Posterior vena cava (tissue), 2 donors: ENCODE measurements around the gene CCDC200. TPM values are rescaled to one million over a fixed set of nuclear protein-coding genes. Genes with fewer than 3 reads are reported as not detected.
A peak's percentile ranks its signal among the peaks of the same experiment; 100 is the strongest.
"Not testable (repeated sequence)": the region's sequence is repeated elsewhere in the genome, so short reads cannot be mapped to it uniquely, and the experiment has no call there.

ENCODE experiments used
- DNase-seq: peaks from one replicate; pipeline ENCODE4 v3.0.0-alpha.2; 2020; ENCODE audit warnings: low spot score
- intact Hi-C, 2 donors: fragments of 100-400 bp; cut with DNase I; formaldehyde crosslinking; loops; one replicate each; pipeline versions ENCODE4 v1.14.1 to v1.14.2; 2022 to 2023
- total RNA-seq, 2 donors: library from RNA; stranded (reverse); fragmentation: NEBNext Ultra II Directional; extraction: Animal tissue kit (Norgen Biotek cat#: 25700); gene quantifications; one replicate each; pipeline ENCODE4 v1.2.1, GENCODE V29; 2021
- donor health status: DM: yes; HTN: yes; CAD: no.
- donor health status: DM: yes; HTN: yes; CAD: no.

The CCDC200 gene
- total RNA-seq, 2 donors from 2014 or later = not detected

GRCh38 chr17:43217614-43218087, 10.8 kb downstream of the CCDC200 start:
- intact Hi-C loops = no loop called here
- no peak for DNase-seq

- intact Hi-C loops = no loop called here
- DNase-seq = no peak
Observed at GRCh38 chr17:43216762-43217613, 11.4 kb downstream of the CCDC200 start.

- intact Hi-C loops = no loop called here
Observed at GRCh38 chr17:43216369-43216761, 12.1 kb downstream of the CCDC200 start.

DNA sequence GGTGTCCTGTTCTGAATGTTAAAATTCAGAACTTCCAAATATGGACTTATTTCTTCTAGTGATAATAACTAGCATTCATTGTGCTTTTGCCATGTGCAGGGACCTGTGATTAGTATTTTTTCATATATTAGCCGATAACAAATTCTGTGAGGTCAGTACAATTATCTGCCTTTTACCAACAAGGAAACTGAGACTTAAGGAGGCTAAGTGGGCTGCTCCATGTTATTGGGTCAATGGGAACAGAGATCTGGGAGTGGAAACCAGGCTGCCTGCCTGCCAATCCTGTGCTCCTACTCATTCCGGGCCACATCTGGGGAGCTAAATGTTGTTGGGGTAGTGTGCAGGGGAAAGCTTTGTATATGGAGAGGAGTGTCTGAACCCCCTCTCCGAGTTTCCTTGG, 13.1 kb downstream of the CCDC200 start:
- intact Hi-C loops = no loop called here

More at GRCh38 chr17:43216369-43216761, 12.1 kb downstream of the CCDC200 start:
- DNase-seq = no peak

DNA sequence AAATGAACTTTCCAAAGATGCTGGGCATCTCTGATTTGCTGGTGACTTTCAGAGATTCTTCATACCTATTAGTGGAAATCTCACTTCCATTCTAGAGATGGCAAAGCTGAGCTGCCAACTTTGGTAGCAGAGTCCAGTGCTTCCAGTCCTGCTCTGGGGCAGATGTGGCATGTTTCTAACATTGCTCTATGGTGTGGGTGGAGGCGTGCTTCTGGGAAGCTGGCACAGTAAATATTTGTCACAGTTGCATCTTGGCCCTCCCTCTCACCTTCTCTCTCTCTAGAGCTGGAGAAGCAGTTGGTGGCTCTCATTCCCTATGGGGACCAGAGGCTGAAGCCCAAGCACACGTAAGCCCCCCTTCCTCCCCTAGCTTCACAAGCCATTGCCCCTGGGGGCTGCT, 14.9 kb downstream of the CCDC200 start:
- intact Hi-C loops = no loop called here

More for the DNA sequence above, 13.1 kb downstream of the CCDC200 start:
- no peak for DNase-seq

GRCh38 chr17:43212641-43213490, 15.6 kb downstream of the CCDC200 start:
- intact Hi-C loops = no loop called here
- no peak for DNase-seq

More for the DNA sequence above, 14.9 kb downstream of the CCDC200 start:
- no peak for DNase-seq

- DNase-seq = peak; percentile 94
- intact Hi-C loops = no loop called here
Observed at GRCh38 chr17:43211480-43212402, 16.7 kb downstream of the CCDC200 start, which contains the start of gene TMEM106A. TMEM106A (plus strand) TSS chr17:43211875; CDS start chr17:43213042, 1,167 bp downstream.

DNA sequence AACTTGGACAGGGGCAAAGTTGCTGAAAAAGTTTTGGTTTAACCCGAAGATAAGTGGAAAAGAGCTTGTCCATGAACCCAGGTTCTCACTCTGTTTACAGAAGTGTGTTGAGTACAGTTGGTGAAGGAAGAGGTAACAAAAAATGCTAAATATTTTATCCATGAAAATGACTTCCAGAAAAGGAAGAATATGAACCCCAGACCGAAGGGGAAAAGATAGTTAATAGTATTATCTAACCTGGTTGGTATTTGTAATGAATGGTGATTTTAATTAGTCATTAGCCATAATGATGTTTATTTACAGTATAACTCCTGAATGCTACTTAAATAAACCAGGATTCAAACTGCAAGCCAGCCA, 17.3 kb downstream of the CCDC200 start:
- no peak for DNase-seq
- intact Hi-C loops = no loop called here

GRCh38 chr17:43210576-43210975, 17.8 kb downstream of the CCDC200 start:
- intact Hi-C loops = no loop called here
- DNase-seq = no peak

DNA sequence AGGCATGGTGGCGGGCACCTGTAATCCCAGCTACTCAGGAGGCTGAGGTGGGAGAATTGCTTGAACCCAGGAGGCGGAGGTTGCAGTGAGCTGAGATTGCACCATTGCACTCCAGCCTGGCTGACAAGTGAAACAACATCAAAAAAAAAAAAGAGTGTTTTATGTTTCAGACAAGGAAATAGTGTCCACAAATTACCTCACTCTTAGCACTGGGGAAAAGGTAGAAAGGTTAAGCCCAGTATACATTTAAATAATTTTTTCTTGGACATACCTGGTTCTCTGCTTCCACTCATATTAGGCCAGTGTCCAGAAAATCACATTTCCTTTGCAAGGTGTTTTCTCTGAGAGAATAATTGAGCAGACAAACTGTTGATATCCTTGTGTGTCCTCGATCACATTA, 25.4 kb downstream of the CCDC200 start:
- DNase-seq, intact Hi-C loops: not testable (repeated sequence)

GRCh38 chr17:43200127-43200526, 28.3 kb downstream of the CCDC200 start:
- intact Hi-C loops = no loop called here
- DNase-seq = no peak

DNA sequence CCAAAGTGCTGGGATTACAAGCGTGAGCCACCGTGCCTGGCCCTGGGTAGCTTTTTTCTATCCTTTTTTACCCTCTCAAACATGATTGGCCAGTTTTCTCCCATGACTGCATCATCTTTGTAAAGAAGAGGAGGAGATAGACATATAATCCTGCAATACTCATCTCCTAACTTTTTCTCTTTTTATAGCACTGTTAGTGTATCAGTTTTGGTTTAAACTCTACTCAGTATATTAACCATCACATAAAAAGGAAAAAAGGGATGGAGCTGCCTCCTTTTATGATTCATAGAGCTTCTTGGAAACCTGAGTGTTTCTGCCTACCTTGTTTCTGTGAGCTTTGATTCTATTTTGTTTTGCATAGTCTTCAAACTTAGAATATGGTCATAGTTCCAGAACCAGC, 28.8 kb downstream of the CCDC200 start:
- intact Hi-C loops = no loop called here
- no peak for DNase-seq

DNA sequence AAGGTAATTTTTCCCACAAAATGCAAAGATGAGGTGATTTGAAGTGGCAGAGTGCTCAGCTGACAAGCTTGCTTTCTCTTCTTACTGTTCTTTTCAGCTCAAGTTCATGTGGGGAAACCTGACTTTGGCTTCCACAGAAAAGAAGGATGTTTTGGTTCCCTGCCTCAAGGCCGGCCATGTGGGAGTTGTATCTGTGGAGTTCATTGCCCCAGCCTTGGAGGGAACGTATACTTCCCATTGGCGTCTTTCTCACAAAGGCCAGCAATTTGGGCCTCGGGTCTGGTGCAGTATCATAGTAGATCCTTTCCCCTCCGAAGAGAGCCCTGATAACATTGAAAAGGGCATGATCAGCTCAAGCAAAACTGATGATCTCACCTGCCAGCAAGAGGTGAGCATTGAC, 35.2 kb downstream of the CCDC200 start:
- no peak for DNase-seq
- intact Hi-C loops = no loop called here

- DNase-seq, intact Hi-C loops: not testable (repeated sequence)
Observed at GRCh38 chr17:43186656-43187055, 41.8 kb downstream of the CCDC200 start.

GRCh38 chr17:43183921-43184320, 44.5 kb downstream of the CCDC200 start:
- intact Hi-C loops = no loop called here
- no peak for DNase-seq

GRCh38 chr17:43176119-43176570, 52.3 kb downstream of the CCDC200 start:
- no peak for DNase-seq
- intact Hi-C loops = loop anchor here (10.0 kb wide), 2 partner anchors 151 to 161 kb away; partner anchors contain the start of genes RND2 (in 1 of the 2) and VAT1 (in 1 of the 2)

DNA sequence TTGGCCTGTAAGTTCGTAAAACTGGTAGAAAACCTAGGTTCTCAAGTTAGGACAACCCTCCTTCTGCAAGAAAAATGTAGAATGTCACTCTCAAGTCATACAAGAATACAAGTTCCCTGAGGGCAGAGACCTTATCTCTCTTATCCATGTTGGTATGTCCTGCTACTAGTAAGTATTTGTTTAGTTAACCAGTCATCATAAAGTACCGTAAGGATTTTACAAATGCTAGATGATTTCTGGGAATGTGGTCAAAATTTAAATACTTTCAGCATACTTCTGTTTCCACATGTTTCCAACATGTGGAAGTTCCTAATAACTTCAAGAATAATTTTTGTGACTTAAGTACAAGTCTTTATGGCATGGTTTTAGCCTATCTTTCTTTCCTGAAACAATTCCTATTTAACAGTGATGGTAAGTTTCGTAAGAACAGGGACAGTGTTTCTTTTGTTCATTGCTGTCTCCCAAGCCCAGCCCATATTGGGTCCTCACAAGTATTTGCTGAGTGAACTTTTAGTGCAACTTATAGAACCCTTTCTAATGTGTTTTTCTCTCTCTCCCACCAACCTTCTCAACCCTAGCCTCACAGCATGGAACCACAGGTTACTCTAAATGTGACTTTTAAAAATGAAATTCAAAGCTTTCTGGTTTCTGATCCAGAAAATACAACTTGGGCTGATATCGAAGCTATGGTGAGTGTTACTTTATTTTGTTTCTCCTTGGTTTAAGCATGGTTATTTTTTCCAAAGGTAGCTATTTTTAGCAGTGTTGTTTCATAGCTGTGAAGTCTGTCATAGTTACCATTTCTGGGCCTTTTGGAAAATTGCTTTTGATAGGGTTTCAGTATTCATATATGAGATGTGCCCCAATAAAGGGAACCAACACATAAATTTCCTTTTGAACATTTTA, 53.0 kb downstream of the CCDC200 start:
- no peak for DNase-seq
- intact Hi-C loops = loop anchor here (10.0 kb wide), 2 partner anchors 151 to 161 kb away; partner anchors contain the start of genes RND2 (in 1 of the 2) and VAT1 (in 1 of the 2)
